ENCODE results near the gene TAS2R41. TPM values are rescaled to one million over a fixed set of nuclear protein-coding genes. Genes with fewer than 3 reads are reported as not detected.

The TAS2R41 gene
- total RNA-seq, 1 donor from 2014 or later: not detected

DNA sequence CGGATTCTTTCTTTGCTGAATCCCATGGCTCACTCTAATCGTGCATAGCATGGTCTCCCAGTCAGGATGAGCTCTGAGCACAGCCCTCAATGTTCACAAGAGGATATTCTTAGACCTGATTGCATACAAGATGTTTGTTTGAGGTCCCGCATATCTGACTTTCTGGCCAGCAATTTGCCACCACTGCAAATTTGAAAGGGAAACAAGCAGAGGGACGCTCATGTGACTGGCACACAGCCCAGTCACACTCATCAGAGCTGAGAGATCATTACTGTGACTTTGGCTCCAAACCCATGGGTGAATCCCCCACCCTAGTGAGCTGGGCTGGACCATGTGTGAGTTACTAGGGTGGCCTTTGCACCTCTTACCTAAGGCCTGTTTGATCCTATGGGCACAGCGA is 9.9 kb downstream of the TAS2R41 start:
- DNase-seq (peak; percentile 70), ATAC-seq (peak; percentile 80)

DNA sequence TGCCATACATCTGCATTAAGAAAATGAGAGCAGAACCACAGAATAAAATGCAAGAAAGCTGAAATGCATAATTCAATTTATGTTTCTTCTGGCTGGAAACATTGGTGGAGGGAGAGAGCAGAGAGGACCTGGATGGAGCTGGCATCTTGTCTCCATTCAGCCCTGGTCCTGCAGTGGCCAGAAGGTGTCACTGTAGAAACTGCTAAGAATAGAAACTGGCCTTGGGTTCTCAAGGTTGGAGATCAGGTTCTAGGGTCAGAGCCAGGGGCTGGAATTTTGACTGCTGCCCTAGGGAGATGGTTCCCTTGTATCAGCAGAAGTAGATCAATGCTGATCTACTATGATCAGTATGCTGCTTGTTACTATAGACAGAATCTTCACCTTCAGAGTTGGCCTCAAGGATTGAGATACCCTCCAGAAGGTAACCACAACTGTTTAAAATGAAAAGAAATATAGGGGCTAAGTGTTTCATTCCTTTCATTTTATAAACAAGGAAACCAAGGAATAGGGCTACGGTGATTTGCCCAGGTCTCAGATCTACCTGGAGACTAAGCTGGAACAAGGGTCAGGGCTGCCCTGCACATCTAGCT is 13.1 kb downstream of the TAS2R41 start:
- ATAC-seq: peak; percentile 58
- intact Hi-C loops (cut with micrococcal nuclease): no loop called here

More for the DNA sequence above, 9.9 kb downstream of the TAS2R41 start:
- intact Hi-C loops (cut with micrococcal nuclease): no loop called here

DNA sequence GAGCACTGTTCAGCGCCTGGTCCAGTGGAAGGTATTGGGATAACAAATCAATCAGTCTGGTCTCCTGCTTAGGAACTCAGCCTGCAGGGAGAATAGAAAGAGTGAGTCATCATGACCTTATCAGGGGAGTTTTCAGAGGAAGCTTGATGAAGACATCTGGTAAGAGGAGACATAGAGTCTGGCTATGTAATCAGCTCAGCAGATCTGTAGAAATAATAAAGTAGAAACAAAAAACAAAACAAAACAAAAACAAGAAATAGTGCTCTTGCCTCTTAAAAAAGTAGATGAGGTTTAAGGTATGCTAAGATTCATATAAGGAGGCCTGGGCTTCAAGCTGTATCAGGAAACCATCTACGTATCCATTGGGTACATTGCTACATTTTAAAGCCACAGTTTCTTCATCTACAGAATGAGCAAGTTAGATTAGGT is 14.4 kb downstream of the TAS2R41 start:
- ATAC-seq: peak; percentile 57
- intact Hi-C loops (cut with micrococcal nuclease): no loop called here
- no peak for DNase-seq

More for the DNA sequence above, 13.1 kb downstream of the TAS2R41 start:
- no peak for DNase-seq

DNA sequence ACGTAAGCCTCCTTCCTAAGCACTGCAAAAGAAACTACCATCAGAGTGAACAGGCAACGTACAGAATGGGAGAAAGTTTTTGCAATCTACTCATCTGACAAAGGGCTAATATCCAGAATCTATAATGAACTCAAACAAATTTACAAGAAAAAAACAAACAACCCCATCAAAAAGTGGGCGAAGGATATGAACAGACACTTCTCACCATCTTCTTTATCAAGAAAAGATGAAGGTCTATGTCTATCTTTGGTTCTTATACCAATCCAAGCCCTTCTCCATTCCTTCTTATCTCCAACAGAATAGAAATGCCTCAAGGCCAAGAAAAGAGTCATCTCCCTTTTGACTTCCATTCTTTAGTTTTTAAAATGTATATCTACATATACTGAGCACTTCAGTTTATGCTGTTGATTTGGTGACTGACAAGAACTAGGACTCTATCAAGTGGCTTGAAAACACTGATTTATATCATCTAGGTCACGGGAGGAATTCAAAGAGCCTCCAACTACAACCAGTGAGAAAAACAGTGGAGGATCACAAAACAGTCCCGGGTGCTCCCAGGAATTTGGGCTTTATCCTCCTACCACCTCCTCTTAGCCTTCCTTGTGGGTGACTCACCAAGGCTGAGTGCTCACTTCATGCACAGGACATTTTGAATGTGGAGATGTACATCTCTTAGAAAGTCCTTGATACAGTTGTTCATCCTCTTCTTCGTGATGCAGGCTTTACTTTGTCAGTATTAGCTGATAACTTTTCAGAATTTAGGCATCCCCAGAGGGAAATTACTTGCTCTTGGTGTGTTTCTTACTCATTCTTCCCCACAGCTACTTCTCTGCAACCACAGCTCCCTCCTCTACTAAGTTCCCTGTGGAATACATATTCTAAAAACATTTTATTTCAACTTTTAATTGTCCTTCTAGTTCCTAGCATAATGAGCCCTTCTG is 15.4 kb downstream of the TAS2R41 start:
- intact Hi-C loops (cut with micrococcal nuclease): no loop called here
- DNase-seq (no peak), ATAC-seq (no peak)

DNA sequence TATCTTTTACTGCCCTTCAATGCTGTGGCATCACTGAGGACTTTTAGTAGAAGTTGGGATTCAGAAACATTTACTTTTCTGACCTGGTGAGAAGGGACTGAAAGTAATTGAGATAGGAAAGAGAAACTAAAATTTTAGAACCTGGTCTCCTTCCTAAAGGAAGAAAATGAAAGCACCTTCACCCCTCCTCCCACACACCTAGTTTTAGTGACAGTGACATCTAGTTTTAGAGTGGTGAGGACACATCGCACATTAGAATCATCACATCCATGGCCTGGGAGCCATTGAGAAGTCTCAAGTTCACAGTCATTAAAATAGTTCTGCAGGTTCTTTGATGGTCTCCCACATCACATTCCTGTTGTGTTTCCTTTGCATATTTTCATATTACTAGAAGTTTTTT is 16.1 kb downstream of the TAS2R41 start:
- DNase-seq: no peak
- intact Hi-C loops (cut with micrococcal nuclease): no loop called here
- ATAC-seq: no peak

DNA sequence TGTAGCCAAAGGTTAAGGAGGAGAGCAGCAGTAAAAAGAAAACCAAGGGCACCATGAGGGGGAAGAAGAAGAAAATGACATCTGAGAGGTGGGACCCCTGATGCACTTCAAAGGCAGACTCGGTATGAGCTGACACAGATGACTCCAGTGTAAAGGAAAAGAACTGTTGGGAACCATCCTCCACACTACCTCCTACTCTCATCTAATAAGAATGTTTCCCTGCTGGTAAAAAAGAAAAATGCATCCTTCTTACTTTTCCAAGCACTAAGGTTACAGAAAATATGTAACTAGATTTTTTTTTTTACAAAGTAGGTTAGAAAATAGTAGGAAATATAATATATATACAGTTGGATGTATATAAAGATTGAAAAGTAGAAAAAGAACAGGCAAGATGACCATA is 16.9 kb downstream of the TAS2R41 start:
- DNase-seq: no peak
- intact Hi-C loops (cut with micrococcal nuclease): no loop called here
- no peak for ATAC-seq

DNA sequence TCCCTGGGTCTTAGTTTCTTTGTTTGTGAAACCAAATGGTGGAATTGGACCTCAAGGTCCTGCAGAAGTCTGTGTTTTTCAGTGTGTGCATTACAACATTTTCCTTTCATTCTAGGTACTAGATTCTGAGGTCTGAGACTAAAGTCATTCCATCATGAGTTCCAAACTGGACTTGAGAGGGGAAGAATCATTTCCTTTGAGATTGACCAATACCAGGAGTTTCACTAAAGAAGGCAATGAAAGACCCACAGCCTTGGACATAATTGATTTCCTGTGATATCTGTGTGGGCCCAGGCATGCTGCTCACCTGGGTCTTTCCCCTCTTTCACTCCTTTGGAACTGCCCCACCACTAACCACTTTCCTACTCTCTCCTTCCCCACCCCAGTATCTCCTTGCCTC is 18.2 kb downstream of the TAS2R41 start:
- intact Hi-C loops (cut with micrococcal nuclease): no loop called here
- ATAC-seq (no peak), DNase-seq (no peak)

DNA sequence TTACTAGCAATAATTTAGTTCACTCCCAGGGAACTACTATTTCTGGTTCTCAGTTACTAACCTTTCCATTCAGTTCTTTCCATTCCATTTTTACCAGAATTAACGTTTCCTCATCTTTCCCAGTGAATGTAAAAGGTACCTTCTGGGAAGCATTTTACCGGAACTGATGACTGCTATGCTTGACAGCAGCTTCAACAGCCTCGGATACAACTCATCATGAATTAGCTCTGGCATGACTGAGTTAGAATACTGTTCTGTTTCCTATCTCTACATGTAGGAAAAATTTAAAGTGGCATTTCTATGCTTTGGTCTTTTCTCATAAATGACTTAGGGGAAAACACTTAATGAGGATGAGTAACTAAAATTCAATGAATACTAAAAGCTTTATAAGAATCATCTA is 18.6 kb downstream of the TAS2R41 start:
- ATAC-seq (no peak), DNase-seq (no peak)
- intact Hi-C loops (cut with micrococcal nuclease): no loop called here

DNA sequence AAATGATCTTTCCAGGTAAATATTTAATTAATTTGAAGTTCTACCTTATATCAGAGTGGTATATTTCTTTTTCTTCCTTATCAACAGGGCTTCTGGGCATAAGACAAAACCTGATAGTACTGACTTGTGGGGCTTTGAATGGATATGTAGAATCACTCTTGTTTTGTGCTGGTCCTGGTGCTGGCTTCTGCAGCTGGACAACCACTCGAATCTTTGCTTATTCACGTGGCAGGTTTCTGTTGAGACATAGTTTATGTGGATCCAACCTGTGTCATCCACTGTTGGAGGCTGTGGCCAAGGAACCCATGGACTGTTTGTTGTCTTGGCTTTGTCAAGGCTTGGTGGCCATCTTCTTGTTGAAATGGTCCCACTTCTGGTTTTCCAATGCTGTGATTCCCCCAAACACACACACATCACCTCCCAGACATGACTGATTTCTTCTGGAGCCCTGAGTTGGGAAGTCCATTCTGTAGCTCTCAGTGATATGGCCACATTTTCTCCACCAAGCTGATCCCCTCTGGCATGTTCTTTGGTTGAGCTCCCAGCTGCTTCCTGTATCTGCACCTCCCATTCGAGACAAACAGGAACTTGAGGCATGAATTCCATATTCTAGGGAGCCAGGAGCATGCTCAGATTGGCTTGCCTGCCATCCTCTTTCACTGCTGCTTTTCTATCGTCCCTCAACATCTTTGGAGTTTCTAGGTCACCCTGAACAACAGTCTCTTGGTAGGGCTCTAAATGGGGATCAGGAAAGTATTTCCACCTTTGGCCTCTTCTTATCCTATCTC is 19.5 kb downstream of the TAS2R41 start:
- intact Hi-C loops (cut with micrococcal nuclease): no loop called here
- ATAC-seq (no peak), DNase-seq (no peak)

DNA sequence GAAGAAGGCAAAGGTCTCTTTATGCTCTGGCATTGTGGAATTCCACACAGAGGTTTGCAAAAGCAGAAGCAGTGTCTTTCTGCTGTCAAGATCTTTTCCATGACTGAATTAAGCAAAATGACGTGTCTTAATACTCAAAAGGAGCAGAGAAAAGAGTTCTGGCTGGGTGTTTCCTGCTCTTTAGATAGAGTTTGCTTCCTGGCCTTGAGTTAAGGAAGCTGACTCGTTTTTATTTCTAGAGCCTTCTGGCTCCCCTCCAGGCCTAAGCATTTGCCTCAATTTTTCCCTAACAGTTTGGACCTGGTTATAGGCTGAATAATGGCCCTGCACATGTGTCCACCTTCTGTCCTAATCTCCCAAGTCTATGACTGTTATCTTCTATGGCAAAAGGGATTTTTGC is 21.6 kb downstream of the TAS2R41 start:
- no peak for DNase-seq
- intact Hi-C loops (cut with micrococcal nuclease): no loop called here

DNA sequence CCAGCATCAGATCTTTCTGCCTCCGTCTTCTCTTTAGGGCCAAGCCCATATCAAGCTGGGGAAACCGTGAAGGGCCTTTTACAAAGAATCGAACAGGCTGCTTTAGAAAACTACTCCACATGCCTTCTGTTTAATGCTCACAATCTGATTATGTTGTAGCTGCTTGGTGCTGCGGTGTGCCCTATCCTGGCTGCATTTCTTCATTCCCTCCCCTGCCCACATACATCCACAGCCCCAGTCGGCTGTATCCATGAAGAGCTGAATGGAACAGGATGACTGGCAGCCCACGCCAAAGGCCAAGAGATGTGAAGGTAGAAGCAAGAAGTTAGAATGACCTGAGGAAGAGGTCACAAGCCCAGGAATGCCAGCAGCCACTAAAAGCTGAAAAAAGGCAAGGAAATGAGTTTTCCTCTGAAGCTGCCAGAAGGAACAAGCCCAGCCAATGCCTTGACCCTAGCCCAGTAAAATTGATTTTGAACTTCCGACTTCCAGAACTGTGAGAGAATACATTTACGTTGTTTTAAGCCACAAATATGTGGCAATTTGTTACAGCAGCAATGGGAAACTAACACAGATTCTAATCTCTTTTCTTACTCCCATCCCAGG is 22.2 kb downstream of the TAS2R41 start:
- intact Hi-C loops (cut with micrococcal nuclease): no loop called here
- DNase-seq (no peak), ATAC-seq (peak; percentile 34)

More for the DNA sequence above, 21.6 kb downstream of the TAS2R41 start:
- ATAC-seq: peak; percentile 86

DNA sequence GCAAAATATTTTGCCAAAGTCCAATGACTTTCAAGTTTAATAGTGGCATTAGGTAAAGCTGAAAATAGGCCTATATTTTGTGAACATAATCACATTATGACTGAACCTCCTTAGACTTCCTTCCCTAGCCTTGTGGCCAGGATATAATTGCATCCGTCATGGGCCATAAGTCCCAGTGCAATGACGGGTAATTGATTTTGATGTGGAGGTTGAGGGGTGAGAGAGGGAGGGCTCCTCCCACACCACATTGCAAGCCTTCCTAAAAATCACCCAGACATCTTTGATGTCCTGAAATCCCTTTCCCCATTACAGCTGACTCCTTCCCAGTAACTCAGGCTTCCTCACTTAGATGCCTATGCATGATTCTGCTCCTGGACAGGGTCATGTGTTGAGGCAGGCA is 25.6 kb downstream of the TAS2R41 start:
- ATAC-seq: no peak
- intact Hi-C loops (cut with micrococcal nuclease): no loop called here
- DNase-seq: no peak

DNA sequence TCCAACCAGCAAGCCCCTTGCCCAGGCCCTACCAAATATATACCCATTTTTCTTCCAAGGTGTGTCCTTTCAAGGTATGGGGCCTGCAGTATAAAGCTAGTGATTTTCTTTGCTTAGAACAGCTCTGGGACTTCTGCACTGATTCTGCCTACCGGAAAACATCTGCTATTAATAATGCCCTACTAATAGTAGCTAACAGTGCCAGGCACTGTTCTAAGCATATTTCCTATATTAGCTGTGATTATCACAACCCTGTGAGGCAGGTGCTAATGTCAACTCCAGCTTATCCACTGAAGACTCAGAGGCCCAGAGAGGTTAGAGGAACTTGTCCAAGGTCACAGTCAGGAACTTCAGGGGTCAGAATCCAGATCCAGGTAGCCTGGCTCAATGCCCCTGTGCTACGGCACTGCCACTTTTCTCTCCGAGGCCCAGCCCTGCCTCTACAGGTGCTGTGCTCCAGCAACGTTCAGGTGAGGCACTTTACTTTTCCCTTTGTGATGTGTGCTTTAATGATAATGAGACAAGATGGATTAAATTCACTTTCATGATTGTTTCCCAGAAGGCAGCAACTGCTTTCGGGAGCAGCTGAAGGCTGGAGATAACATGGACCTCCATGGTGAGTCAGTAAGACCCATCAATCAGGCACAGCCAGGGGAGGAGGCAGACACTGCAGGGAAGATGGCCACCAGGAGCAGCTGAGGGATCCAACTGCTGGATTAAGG is 26.7 kb downstream of the TAS2R41 start:
- no peak for DNase-seq
- intact Hi-C loops (cut with micrococcal nuclease): no loop called here

DNA sequence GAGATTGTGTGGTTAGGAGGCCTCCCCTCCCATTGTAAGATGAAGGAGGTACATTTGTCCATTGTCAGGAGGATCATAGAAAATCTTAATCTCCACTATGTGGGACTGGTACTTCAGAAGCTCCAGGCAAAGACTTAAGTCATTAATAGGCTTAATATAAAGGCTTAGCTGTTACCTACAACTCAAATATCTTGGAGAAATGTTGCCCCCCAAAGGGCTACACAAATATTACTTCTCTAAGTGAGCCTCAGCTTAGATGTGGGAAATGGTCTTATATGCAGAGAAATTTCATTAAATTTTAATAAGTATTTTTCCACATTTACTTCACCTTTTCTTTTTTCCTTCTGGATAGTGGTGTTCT is 27.2 kb downstream of the TAS2R41 start:
- no peak for ATAC-seq
- intact Hi-C loops (cut with micrococcal nuclease): no loop called here
- no peak for DNase-seq

More for the DNA sequence above, 26.7 kb downstream of the TAS2R41 start:
- ATAC-seq: no peak

DNA sequence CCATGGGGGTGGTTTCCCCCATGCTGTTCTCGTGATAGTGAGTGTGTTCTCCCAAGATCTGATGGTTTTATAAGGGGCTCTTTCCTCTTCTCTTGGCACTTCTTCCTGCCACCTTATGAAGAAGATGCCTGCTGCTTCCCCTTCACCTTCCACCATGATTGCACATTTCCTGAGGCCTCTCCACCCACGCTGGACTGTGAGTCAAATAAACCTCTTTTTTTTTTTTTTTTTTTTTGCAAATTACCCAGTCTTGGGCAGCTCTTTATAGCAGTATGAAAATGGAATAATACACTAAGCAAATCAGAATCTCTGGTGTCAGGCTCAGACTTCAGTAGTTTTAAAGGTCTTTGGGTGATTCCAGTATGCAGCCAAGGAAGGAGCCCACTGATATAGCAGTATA is 28.2 kb downstream of the TAS2R41 start:
- DNase-seq (no peak), ATAC-seq (no peak)
- intact Hi-C loops (cut with micrococcal nuclease): no loop called here

DNA sequence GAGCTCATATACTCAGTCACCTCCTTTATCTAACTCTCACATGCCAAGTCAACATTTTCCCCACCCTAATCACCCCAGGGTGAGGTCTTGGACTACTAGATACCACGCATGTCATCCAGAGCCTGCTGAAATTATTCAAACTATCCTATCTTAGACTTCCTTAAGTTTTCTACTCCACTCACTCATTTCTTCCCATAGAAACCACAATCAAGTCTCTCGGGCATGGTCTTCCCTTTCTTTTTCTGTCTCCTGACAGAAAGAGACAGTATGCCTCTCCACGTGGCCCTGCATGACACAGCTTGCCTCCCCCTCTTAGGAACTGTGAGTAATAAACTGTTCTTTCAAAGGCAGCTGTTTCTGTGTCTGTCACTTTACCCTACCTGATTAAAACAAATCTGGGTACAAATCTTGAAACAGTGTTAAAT is 29.4 kb downstream of the TAS2R41 start:
- DNase-seq: no peak
- ATAC-seq: no peak
- intact Hi-C loops (cut with micrococcal nuclease): no loop called here

DNA sequence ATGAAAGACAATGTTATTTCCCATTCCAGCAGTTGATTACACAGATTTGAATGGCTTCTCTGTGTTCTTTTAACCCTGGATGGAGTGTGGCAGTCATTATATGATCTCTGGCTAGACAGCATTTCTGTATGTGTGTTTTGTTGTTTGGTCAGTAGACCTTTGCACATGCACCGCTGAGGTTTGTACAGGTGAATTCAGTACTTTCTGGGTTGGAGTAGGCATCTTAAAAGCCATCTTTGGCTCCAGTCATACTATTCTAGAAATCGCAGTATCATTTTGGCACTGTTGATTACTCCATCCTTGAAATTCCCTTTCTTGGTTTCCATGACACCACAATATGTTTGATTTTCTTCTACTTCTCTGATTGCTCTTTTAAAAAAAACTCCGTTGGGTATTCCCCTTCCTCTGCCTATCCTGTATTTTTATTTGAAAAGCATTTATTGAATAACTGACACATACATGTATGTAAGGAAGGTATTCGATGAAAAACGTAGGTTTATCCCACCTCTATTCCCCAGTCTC is 29.9 kb downstream of the TAS2R41 start:
- DNase-seq (no peak), ATAC-seq (no peak)
- intact Hi-C loops (cut with micrococcal nuclease): no loop called here

DNA sequence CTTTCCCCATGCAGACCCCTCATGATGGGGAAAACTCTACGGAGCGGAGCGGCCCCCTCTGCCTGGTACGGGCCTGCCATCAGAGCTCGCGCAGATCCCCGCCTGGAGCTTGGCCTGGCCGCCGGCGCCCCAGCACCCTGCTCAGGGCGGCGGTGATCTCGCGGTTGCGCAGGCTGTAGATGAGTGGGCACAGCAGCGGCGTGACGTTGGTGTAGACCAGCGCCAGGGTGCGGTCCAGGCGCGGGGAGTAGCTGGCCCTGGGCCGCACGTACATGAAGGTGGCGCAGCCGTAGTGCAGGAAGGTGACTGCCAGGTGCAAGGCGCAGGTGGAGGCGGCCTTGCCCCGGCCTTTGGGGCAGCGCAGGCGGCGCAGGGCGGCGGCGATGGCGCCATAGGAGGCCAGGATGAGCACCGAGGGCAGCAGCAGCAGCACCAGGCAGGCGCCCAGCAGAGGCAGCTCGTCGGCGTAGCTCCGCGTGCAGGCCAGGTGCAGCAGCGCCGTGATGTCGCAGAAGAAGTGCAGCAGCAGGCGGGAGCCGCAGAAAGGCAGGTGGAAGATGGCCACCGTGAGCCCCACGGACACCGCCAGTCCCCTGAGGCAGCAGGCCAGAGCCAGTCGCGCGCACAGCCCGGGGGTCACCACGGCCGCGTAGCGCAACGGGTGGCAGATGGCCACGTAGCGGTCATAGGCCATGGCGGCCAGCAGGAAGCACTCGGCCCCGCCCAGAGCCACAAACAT is 33.4 kb downstream of the TAS2R41 start:
- intact Hi-C loops (cut with micrococcal nuclease): no loop called here
- ATAC-seq (no peak), DNase-seq (no peak)

All from left ventricle myocardium superior (tissue), 1 donor.